LNCAP (cell line): ENCODE results near the gene COL4A3.
A peak's percentile ranks its signal among the peaks of the same experiment; 100 is the strongest.

Experiments
- TF ChIP-seq, protein P1 (sequence below): fragments of 450-650 bp; IDR thresholded peaks from 2 replicates; pipeline ENCODE4 v1.5.1; 2017; ENCODE audit warnings: mild to moderate bottlenecking

Gene COL4A3

DNA sequence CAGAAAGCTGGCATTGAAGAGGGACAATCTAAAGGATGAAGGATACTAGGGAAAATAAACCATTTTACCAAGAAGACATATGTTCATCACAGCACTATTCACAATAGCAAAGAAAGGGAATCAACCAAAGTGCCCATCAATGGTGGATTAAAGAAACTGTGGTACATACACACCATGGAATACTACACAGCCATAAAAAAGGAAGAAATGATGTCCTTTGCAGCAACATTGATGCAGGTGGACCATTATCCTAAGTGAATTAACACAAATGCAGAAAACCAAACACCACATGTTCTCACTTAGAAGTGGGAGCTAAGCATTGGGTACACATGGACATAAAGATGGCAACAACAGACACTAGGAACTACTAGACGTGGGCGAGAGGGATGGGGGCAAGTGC, 153.4 kb downstream of the COL4A3 start:
- TF ChIP-seq, protein P1, sequence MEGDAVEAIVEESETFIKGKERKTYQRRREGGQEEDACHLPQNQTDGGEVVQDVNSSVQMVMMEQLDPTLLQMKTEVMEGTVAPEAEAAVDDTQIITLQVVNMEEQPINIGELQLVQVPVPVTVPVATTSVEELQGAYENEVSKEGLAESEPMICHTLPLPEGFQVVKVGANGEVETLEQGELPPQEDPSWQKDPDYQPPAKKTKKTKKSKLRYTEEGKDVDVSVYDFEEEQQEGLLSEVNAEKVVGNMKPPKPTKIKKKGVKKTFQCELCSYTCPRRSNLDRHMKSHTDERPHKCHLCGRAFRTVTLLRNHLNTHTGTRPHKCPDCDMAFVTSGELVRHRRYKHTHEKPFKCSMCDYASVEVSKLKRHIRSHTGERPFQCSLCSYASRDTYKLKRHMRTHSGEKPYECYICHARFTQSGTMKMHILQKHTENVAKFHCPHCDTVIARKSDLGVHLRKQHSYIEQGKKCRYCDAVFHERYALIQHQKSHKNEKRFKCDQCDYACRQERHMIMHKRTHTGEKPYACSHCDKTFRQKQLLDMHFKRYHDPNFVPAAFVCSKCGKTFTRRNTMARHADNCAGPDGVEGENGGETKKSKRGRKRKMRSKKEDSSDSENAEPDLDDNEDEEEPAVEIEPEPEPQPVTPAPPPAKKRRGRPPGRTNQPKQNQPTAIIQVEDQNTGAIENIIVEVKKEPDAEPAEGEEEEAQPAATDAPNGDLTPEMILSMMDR, result no peak

DNA sequence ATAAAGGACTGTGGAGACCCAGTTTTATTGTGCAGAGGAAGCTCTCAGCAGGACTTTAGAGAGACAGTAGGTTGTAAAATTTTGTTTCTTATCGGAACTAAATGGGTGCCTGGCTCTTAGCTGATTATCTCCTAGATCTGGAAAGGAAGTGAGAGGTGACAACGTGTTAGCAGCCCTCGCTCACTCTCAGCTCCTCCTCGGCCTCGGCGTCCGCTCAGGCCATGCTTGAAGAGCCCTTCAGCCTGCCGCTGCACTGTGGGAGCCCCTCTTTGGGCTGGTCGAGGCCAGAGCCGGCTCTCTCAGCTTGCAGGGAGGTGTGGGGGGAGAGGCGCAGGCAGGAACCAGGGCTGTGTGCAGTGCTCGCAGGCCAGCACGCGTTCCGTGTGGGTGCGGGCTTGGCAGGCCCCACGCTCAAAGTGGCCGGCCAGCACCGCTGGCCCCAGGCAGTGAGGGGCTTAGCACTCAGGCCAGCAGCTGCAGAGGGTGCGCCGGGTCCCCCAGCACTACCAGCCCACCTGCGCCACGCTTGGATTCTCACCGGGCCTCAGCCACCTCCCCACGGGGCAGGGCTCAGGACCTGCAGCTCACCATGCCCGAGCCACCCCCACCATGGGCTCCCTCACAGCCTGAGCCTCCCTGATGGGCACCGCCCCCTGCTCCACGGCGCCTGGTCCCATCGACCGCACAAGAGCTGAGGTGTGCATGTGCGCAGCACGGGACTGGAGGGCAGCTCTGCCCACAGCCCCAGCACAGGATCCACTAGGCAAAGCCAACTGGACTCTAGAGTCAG, 156.1 kb downstream of the COL4A3 start:
- TF ChIP-seq, protein P1, result no peak

DNA sequence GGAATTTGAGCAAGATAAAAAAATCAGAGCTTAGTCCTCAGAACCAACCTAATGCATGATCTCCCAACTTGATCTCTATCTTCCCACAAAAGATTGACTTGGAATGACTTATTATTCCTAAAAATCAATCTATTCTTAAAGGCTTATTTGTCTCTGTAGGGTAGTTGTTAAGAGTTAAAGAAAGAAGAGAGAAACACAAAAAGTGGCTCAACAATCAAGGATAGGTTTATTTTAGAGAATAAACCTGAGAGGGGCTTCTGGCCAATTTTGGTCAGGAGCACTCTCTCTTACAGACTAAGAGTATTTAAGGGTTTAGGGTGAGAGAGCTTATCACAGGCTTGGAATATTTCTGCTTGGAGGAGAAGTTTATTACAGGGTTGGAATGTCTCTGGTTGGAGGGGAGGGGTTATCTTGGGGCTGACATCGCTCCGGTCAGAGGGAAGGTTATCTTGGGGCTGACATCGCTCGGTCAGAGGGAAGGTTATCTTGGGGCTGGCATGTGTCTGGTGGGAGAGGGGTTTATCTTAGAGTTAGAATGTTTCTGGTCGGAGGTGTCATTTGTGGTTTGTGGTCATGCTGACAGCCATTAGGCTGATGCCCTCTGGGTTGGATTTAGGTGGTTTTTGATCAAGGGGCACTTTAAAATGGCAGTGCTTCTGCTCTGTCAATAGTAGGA, 158.2 kb downstream of the COL4A3 start:
- TF ChIP-seq, protein P1, result no peak

DNA sequence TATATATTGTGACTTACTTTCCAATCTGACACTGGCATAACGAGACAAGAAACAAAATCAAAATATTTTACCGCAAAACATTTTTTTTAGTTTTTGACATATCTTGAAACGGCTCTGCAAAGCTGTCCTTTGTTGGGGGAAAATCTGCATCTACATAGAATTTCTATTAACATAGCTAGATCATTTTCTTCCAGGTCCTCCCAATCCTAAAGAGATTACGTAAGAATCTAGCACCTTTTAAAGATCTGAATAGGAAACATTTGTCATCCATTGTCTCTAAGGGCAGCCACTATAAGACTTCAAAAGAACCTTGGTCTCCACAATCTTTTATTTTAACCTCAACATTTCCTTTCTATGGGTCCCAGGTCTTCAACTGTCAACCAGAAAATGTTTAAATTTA, 159.4 kb downstream of the COL4A3 start:
- TF ChIP-seq, protein P1, result no peak

DNA sequence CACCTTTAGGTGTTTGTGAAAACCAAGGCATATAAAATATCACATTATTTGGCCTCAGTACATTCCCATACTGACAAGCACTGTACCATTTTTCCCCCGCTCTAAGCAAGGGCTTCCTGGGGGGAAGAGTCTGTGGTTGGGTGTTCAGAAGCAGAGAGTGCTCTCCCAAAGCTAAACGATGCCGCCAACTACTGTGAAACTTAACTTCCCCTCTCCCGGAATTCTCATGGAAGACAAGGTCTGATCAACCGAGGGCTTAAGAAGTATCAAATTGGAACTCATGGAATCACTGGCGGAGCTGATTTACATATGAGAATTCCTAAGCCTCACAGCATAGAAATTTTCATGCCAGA, 160.2 kb downstream of the COL4A3 start:
- TF ChIP-seq, protein P1, result no peak

DNA sequence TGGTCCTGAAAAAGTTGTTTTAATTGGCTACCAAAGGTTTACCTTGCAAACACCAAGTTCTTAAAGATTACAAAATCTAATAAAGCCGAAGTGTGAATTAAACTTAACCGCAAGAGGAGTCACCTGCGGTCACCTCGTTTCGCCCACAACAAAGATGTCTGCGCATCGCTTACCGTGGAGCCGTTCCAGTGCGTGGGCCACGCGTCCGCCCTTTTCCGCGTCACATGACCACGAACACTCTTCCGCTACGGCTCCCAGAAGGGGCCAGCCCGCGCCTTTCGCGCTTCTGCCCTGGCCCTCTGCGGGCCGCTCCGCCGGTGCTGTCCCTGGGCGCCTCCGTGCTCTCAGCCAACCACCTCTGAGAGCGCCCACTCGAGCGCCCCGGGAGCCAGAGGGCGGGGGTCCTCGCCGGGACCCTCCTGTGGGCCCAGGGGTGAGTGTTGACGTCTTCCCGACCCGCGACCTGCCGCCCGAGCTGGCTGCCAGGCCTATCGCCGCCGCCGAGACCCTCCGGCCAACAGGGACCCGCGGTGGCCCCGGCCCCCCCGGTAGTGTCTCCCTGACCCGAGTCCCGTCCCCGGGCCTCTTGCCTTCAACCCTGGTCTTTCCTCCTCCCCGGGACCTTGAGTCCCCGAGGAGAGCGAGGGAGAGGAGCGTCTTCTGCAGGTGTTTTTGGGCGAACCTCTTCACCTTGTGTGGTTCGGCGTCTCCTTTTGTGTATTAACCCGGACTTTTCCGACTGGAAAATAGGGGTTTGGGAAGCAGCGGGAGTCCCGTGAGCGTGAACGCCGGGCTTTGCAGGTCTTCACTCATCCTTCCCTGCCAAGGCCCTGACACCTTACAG, 160.8 kb downstream of the COL4A3 start, which contains the start of gene MFF:
Gene MFF (plus strand): TSS at position 257 of the 844 bp plus-strand sequence. CDS start 5,415 bp downstream, outside the sequence.
- TF ChIP-seq, protein P1, result peak; percentile 50

DNA sequence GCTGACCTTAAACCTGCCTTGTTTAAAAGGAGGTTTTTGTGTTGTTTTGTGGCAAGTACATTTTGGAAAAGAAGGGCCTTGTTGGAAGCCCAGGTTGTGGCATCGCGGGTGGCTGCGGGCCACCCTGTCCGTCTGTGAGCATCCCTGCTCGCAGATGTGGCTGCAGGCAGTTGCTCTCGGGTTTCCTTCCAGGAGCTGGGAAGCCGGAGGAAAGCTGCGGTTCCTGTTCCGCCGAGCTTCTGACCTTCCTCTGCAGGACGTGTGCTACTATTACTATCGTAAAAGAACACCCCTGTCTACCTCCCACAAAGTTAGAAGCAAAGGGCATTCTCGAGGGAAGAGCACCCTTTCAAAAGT, 161.4 kb downstream of the COL4A3 start:
- TF ChIP-seq, protein P1, result no peak
